ENCODE measurements around the gene SYNPO.

Gene SYNPO

GRCh38 chr5:150630016-150630415 is 10.4 kb upstream of the SYNPO start:
- H3K27ac ChIP-seq = no peak overlapping the region
- TF ChIP-seq CTCF (IDR thresholded peaks at IDR 0.05) = no peak

GRCh38 chr5:150630461-150631325 is 9.8 kb upstream of the SYNPO start:
- H3K4me2 ChIP-seq (ENCODE audit: low read length) = no peak overlapping the region
- no peak overlapping the region for H3K9ac ChIP-seq
- H3K4me1 ChIP-seq = peaks cover 17% of the 10 kb centered on the region
- H3K27me3 ChIP-seq (ENCODE audit: control insufficient read depth, insufficient read depth, low read length) = no peaks in the 10 kb centered on the region
- no peaks in the 10 kb centered on the region for H3K36me3 ChIP-seq (ENCODE audit: control insufficient read depth, insufficient read depth, low read length)
- H3K27ac ChIP-seq = no peak overlapping the region
- no peak overlapping the region for H3K4me3 ChIP-seq (ENCODE audit: low read depth, low read length)
- H2AFZ ChIP-seq = no peak overlapping the region
- TF ChIP-seq CTCF (IDR thresholded peaks at IDR 0.05) = no peak
- H3K79me2 ChIP-seq = peaks cover 9% of the 10 kb centered on the region
- no peaks in the 10 kb centered on the region for H3K9me3 ChIP-seq (ENCODE audit: control insufficient read depth, low read length)

More at GRCh38 chr5:150630016-150630415, 10.4 kb upstream of the SYNPO start:
- H3K9me3 ChIP-seq (ENCODE audit: control insufficient read depth, low read length) = no peaks in the 10 kb centered on the region
- peaks cover 20% of the 10 kb centered on the region for H3K4me1 ChIP-seq
- H3K4me3 ChIP-seq (ENCODE audit: low read depth, low read length) = no peak overlapping the region
- H3K79me2 ChIP-seq = peaks cover 16% of the 10 kb centered on the region
- H3K4me2 ChIP-seq (ENCODE audit: low read length) = no peak overlapping the region
- no peak overlapping the region for H2AFZ ChIP-seq
- no peaks in the 10 kb centered on the region for H3K27me3 ChIP-seq (ENCODE audit: control insufficient read depth, insufficient read depth, low read length)
- H3K9ac ChIP-seq = no peak overlapping the region
- no peaks in the 10 kb centered on the region for H3K36me3 ChIP-seq (ENCODE audit: control insufficient read depth, insufficient read depth, low read length)

GRCh38 chr5:150631326-150631701 is 9.1 kb upstream of the SYNPO start:
- H3K27me3 ChIP-seq (ENCODE audit: control insufficient read depth, insufficient read depth, low read length) = no peaks in the 10 kb centered on the region
- H3K4me1 ChIP-seq = peaks cover 15% of the 10 kb centered on the region
- H3K9ac ChIP-seq = no peak overlapping the region
- H3K9me3 ChIP-seq (ENCODE audit: control insufficient read depth, low read length) = no peaks in the 10 kb centered on the region
- H3K27ac ChIP-seq = no peak overlapping the region
- no peak for TF ChIP-seq CTCF (IDR thresholded peaks at IDR 0.05)
- H3K4me2 ChIP-seq (ENCODE audit: low read length) = no peak overlapping the region
- peaks cover 3% of the 10 kb centered on the region for H3K79me2 ChIP-seq
- H3K4me3 ChIP-seq (ENCODE audit: low read depth, low read length) = no peak overlapping the region
- no peaks in the 10 kb centered on the region for H3K36me3 ChIP-seq (ENCODE audit: control insufficient read depth, insufficient read depth, low read length)
- no peak overlapping the region for H2AFZ ChIP-seq

GRCh38 chr5:150632305-150633160 is 7.9 kb upstream of the SYNPO start:
- no peak for TF ChIP-seq CTCF (IDR thresholded peaks at IDR 0.05)
- peaks cover 8% of the 10 kb centered on the region for H3K4me1 ChIP-seq
- no peak overlapping the region for H3K9ac ChIP-seq
- no peaks in the 10 kb centered on the region for H3K79me2 ChIP-seq
- H3K27ac ChIP-seq = no peak overlapping the region
- H3K4me3 ChIP-seq (ENCODE audit: low read depth, low read length) = no peak overlapping the region
- H3K27me3 ChIP-seq (ENCODE audit: control insufficient read depth, insufficient read depth, low read length) = no peaks in the 10 kb centered on the region
- H3K36me3 ChIP-seq (ENCODE audit: control insufficient read depth, insufficient read depth, low read length) = no peaks in the 10 kb centered on the region
- no peaks in the 10 kb centered on the region for H3K9me3 ChIP-seq (ENCODE audit: control insufficient read depth, low read length)
- no peak overlapping the region for H3K4me2 ChIP-seq (ENCODE audit: low read length)
- no peak overlapping the region for H2AFZ ChIP-seq

All from parathyroid adenoma (tissue), 2 donors.